ENCODE measurements around the gene ARID4B. TPM values are rescaled to one million over a fixed set of nuclear protein-coding genes. Genes with fewer than 3 reads are reported as not detected.
A peak's percentile ranks its signal among the peaks of the same experiment; 100 is the strongest.

ARID4B gene
- total and polyA plus RNA-seq, 2 of the 13 experiments (the other 11 are each of a cell fraction or from before 2014, with no cell fraction given): 9.7 to 24.6 TPM

DNA sequence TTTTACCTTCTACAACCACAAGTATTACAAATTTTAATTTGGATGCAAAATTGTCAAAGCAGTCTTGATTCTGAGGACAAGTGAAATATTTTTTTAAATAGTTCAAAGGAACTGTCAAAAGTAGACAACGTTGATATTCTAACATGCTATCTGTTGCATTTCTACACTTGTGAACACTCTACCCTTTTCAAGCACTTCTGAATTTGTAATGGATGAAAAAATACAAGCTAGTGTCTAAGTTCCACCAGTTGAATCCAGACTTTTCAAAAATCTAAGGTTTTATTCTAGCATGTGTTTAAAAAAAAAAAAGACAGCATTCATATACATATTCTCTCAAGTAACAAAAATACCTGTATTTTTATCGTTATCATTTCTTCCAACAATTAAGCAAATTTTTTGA lies 2.1 kb downstream of the ARID4B start:
- H3K79me2 ChIP-seq (ENCODE audit: insufficient read depth, low read length): peaks cover 90% of the 10 kb centered on the region
- no peak overlapping the region for H2AFZ ChIP-seq (ENCODE audit: low read length)
- in situ Hi-C loops (cut with HindIII; ENCODE audit: extremely low pct_ligation_motif_present, low pct_unique_long_range_greater_than_20kb) (loop anchor here (10.0 kb wide), 1 partner anchor 71 kb away; no protein-coding TSS in a partner anchor), intact Hi-C loops (cut with micrococcal nuclease; ENCODE audit: unreplicated experiment) (no loop called here)
- 6% methylated on average over 2 of the region's 2 CpGs for WGBS (ENCODE audit: low lambda C conversion rate)
- TF ChIP-seq ZFY (CRISPR knock-in tag; IDR thresholded peaks at IDR 0.05): no peak
- H4K20me1 ChIP-seq (ENCODE audit: insufficient read depth, low read length): peaks cover 41% of the 10 kb centered on the region
- no peak overlapping the region for H3K27ac ChIP-seq (ENCODE audit: extremely low read length, insufficient read depth, low read length)
- H3K27me3 ChIP-seq (ENCODE audit: control insufficient read depth in 1 of 2, insufficient read depth in 2 of 2, low read length in 2 of 2): no peaks in the 10 kb centered on the region; a peak in 1 of 5 replicates
- peaks cover 52% of the 10 kb centered on the region for H3K4me1 ChIP-seq (ENCODE audit: insufficient read depth, low read length)
- peak overlapping the region; percentile 82 for H3K4me2 ChIP-seq (ENCODE audit: low read depth, low read length)
- no peaks in the 10 kb centered on the region for H3K9me3 ChIP-seq (ENCODE audit: low read length)
- DNase-seq (ENCODE audit: low spot score): no peak
- no peaks in the 10 kb centered on the region; a peak in 3 of 5 replicates for H3K36me3 ChIP-seq (replicated peaks in 1 of 2; ENCODE audit: control insufficient read depth in 1 of 2, insufficient read depth in 2 of 2, low read length in 2 of 2)
- ChIA-PET CTCF (ENCODE audit: low intra/inter-chr PET ratio, low total read pairs) (no interaction called here), POLR2A (interaction anchor here (1.7 kb wide), 1 partner anchor 83 kb away, joined by 5 read pairs; no protein-coding TSS in a partner anchor)
- peak overlapping the region; percentile 78 to 92 (median 86) for H3K4me3 ChIP-seq (replicated peaks in 1 of 3; ENCODE audit: insufficient read depth in 1 of 3, low read depth in 2 of 3, low read length in 3 of 3)
- H3K9ac ChIP-seq (ENCODE audit: insufficient read depth, low read depth, low read length): peak overlapping the region; percentile 93
- no TSS peak for BruUV-seq (replicated peaks)
- FAIRE-seq: no peak
- ATAC-seq: no peak

DNA sequence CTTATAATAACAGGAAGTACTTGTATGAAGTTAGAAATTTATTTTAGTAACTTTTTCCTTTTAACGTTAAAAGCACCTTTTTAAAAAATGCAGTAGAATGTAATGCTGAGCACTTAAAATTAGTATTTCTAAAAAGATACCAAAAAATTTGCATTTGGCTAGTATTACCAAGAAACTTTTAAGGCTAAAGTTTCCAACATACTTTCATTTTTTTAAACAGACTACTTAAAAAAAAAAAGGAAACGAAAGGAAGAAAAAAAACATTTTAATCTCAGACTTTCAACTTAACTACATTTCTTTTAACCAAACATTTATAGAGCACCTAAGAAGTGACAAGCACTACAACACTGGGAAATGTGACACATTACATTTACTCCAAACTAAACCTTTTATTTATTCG lies 2.8 kb downstream of the ARID4B start:
- Histone ChIP-seq H3K4me2 (ENCODE audit: low read depth, low read length) (peak overlapping the region; percentile 82), H3K9me3 (ENCODE audit: low read length) (no peaks in the 10 kb centered on the region), H2AFZ (ENCODE audit: low read length) (no peak overlapping the region), H3K9ac (ENCODE audit: insufficient read depth, low read depth, low read length) (peak overlapping the region; percentile 93; the same call in 1 of the 2 replicates), H3K79me2 (ENCODE audit: insufficient read depth, low read length) (peaks cover 90% of the 10 kb centered on the region), H3K27me3 (ENCODE audit: control insufficient read depth in 1 of 2, insufficient read depth in 2 of 2, low read length in 2 of 2) (no peaks in the 10 kb centered on the region; a peak in 1 of 5 replicates), H3K4me3 (replicated peaks in 1 of 3; ENCODE audit: insufficient read depth in 1 of 3, low read depth in 2 of 3, low read length in 3 of 3) (peak overlapping the region; percentile 78 to 92 (median 86); a peak in 5 of 6 replicates), H3K36me3 (replicated peaks in 1 of 2; ENCODE audit: control insufficient read depth in 1 of 2, insufficient read depth in 2 of 2, low read length in 2 of 2) (peaks cover 0 to 2% of the 10 kb centered on the region in 2 experiments; a peak in 3 of 5 replicates), H3K4me1 (ENCODE audit: insufficient read depth, low read length) (peaks cover 59% of the 10 kb centered on the region), H4K20me1 (ENCODE audit: insufficient read depth, low read length) (peaks cover 48% of the 10 kb centered on the region), H3K27ac (ENCODE audit: extremely low read length, insufficient read depth, low read length) (no peak overlapping the region)
- ChIA-PET CTCF (ENCODE audit: low intra/inter-chr PET ratio, low total read pairs) (no interaction called here), POLR2A (no interaction called here)
- no peak for FAIRE-seq
- no peak for DNase-seq (ENCODE audit: low spot score)
- ATAC-seq: no peak
- TF ChIP-seq SNAPC2 (CRISPR knock-in tag; IDR thresholded peaks at IDR 0.05): no peak
- intact Hi-C loops (cut with micrococcal nuclease; ENCODE audit: unreplicated experiment) (no loop called here), in situ Hi-C loops (cut with HindIII; ENCODE audit: extremely low pct_ligation_motif_present, low pct_unique_long_range_greater_than_20kb) (loop anchor here (10.0 kb wide), 1 partner anchor 70 kb away; no protein-coding TSS in a partner anchor)
- BruUV-seq (replicated peaks): no TSS peak
- WGBS (ENCODE audit: low lambda C conversion rate): 31% methylated on average over 3 of the region's 3 CpGs

Measured in HepG2 (cell line).